WTC11 (cell line): ENCODE results near the gene MAP4K4.

Source experiments
- FOXK1 ChIP-seq: sonication (generic); formaldehyde crosslinking; IDR thresholded peaks from 2 replicates; pipeline ENCODE4 v1.8.0; 2022; ENCODE audit warnings: mild to moderate bottlenecking, moderate library complexity, missing genetic modification reagents
- MAX ChIP-seq: sonication (generic); formaldehyde crosslinking; IDR thresholded peaks from 2 replicates; pipeline ENCODE4 v1.8.0; 2022; ENCODE audit warnings: mild to moderate bottlenecking, missing genetic modification reagents

- no peak for TF ChIP-seq MAX (CRISPR knock-in tag)
- no peak for TF ChIP-seq FOXK1
Measured at GRCh38 chr2:101855776-101856175, 158.3 kb downstream of the MAP4K4 start.
